ENCODE data around the gene ELF1.
"Not testable (repeated sequence)": the region's sequence is repeated elsewhere in the genome, so short reads cannot be mapped to it uniquely, and the experiment has no call there.

The ELF1 gene

DNA sequence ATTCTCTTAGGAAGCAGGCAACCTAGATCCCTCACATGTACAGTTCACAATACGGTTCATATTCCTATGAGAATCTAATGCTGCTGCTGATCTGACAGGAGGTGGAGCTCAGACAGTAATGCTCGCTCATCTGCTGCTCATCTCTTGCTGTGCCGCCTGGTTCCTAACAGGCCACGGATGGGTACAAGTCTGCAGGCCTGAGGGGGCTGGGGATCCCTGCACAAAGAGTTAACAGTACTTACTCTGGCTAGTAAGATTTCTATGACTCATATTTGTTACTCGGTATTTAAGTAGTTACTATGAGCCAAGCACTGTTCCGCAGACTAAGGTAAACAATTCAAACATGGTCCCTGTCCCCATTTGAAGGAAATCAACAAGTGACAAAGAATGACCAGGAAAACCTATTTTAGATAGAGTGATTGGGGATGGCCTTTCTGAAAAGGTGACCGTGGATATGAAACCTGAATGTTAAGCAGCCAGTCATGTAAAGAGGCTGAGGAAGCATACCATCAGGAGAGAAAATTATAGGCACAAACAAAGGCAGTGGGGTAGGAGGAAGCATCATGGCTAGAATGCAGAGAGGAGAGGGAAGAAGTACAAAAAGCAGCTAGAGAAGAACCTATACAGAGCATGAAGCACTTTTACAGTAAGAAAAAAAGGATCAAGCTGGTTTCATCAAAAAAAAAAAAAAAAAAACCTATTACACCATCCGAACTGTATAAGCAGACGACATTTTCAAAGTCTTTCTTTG is 21.6 kb upstream of the ELF1 start:
- no peak for DNase-seq

GRCh38 chr13:41039746-41040145 is 20.6 kb upstream of the ELF1 start:
- DNase-seq = no peak

- DNase-seq = not testable (repeated sequence)
These were observed 17.4 kb upstream of the ELF1 start for GRCh38 chr13:41036557-41036956.

DNA sequence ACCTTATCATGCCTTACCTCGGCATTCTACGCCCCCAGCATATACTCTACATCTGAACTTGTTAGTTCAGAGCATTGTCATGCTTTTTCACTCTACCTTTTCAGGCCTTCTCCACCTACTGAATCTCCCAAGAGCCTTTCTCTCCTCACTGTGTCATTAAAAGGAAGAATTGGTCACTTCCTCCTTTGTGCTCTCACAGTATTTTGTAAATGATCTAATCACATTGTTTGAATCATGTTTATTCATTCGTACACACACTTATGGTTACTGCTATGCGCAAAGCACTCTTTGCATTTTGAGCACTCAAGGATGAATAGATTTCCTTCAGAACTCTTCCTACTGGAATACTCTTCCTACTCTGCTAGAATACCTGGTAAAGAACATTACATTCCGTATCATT is 15.8 kb upstream of the ELF1 start:
- DNase-seq = no peak

- DNase-seq = no peak
These were observed 15.3 kb upstream of the ELF1 start for GRCh38 chr13:41034382-41034781.

DNA sequence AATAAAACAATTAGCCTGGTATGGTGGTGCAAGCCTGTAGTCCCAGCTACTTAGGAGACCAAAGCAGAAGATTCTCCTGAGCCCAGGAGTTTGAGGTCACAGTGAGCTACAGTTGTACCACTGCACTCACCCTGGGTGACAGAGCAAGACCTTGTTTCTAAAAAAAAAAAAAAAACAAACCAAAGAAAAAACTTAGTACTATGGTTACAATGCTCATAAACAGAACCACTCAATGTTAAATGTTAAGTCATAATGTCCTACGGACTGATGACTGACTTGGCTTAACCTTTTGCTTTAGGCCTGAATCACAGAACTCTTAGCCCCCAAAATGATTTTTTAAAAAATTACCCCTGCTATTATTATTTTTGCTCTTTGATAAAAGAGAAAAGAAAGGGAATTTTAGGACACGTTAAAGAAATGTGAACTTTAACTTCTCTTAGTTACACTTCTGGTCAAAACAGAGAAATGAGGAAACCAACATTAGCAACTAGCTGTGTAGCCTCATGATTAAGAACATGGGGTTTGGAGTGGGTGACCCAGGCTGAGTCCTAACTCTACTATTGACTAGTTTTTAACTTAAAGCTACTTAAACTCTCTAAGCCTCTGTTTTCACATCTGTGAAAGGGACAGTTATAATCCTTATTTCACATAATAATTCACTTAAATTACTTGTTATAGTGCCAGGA is 13.7 kb upstream of the ELF1 start:
- no peak for DNase-seq

GRCh38 chr13:41029629-41030028 is 10.5 kb upstream of the ELF1 start:
- DNase-seq = no peak

DNA sequence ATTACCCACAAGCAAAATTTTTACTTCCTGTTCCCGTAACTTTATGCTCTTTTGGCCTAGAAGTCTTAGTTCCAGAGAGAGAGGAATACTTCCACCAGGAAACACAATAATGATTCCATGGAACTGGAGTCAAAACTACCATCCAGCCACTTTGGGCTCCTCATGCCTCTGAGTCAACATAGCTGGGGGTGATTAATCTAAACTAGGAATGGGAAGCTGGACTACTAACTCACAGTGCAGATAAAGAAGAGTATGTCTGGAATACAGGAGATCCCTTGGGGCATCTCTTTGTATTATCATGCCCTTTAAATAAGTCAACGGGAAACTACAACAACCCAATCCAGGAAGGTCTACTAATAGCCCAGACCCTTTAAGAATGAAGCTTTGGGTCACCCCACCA is 8.9 kb upstream of the ELF1 start:
- no peak for DNase-seq

- DNase-seq = no peak
These were observed 7.7 kb upstream of the ELF1 start for GRCh38 chr13:41026788-41027187.

DNA sequence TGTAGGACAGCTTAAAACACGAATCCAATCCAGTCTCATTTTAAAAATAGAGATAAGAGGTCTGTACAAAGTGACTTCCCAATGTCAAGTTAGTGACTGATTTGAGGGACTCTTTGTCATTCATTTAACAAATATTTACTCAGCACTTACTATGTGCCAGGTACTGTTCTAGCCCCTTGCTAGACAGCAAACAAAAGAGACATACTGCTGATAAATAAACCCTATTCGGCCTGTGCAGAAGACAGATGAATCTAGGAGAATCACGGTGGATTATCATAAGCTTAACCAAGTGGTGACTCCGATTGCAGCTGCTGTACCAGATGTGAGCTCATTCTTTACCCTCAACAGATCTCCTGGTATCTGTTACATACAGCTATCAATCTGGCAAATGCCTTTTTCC is 6.4 kb upstream of the ELF1 start:
- DNase-seq = no peak

DNA sequence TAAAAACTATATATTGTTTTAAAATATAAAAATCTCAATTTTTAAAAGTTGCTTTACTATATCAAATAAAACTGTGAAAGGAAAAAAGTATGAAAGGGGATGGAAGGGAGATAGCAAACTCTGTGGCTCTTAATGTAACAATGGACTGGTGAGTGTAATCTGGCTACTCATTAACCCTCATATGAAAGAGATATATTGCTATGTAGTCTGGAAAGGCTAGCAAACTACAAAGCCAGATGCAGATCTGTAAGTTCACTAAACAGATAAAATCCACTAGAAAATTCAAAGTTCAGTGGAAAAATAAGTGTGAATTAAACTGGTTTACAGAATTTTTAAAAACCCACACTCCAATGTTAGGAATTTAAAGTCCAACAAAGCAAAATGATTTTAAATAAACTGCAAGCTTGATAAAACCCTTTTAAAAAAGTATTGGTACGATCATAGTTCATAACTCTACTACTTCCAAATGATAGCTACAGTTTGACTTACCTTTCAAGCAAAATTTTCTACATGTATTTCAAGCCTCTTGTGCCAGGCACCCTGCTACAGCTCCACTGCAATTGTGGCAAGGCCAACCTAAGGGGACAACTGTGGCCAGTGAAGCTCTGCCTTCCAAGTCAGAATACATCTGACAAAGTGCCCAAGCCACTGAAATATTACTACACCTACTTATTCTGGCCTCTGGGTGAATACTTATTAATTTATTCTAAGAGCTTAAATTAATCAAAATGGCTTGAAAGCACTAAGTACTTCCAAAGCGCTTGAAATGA is 647 bp upstream of the ELF1 start:
- no peak for DNase-seq

DNA sequence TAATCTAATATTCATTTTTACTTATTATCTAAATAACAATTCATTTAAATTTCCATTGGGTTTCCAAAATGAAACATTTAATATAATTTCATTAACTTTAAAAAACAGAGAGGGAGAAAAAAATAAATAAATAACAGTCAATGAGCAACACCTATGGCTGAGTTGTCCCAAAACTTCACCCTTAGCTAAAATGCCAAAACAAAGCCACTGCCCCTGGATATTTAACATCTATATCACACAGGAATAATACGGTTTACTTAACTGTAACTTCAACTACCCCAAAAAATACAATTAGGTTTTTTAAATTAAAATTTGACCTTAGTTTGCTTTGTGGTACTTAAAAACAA is 541 bp downstream of the ELF1 start:
- DNase-seq = no peak

GRCh38 chr13:41017817-41018601 is 1.1 kb downstream of the ELF1 start:
- peak; percentile 46 for DNase-seq

DNA sequence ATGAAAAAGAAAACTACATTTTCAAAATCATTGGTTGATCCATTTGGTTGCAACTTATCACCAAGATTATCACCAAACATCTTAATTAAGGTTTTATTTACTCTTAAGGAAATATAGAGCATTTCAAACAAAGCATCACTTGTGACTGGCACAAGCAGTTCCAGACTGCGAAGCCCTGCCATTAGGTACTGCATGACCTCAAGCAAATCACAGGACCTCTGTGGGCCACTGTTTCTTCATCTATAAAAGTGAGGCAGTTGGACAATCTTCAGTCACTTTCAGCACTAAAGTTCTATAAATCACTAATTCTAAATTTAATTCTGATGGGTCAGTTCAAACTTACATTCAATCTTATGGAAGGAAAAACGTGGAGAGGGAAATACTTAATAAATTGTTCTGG is 2.0 kb downstream of the ELF1 start:
- peak; percentile 49 for DNase-seq

DNA sequence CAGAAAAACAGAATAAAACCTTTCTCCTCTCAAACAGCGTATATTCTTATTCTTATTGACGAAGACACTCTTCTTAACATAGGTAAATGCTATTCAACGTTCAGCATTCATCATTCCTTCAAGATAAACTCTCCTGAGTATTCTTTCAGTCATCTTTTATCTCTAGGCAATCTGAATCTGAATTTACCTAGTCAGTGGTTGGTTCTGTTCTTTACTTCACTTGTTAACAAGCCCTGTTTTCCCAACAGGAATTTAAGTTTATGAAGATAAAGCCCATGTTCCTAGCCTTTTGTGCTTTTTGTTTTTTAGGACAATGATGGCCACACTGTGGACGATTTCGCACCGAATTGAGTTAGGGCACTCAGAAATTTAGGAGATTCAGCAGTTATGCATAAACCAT is 3.2 kb downstream of the ELF1 start:
- no peak for DNase-seq

DNA sequence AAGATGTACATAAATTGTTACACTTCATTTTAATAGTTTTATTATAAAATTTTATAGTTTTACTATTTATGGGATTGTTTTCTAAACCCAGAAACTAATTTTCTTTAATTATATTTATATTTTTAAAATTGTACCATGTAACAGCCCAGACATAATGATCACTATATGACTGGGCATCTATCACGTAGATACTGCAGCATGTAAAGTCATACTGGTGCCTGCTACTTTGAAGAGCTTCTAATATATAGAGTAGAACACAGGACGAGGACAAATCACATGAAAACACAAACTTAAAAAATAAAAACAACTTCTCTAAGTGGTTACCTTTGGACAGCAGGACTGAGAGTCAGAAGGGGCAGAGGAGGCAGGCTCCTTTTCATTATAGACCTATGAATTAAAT is 5.3 kb downstream of the ELF1 start:
- DNase-seq = peak; percentile 50

GRCh38 chr13:41012536-41012935 is 6.6 kb downstream of the ELF1 start:
- no peak for DNase-seq

DNA sequence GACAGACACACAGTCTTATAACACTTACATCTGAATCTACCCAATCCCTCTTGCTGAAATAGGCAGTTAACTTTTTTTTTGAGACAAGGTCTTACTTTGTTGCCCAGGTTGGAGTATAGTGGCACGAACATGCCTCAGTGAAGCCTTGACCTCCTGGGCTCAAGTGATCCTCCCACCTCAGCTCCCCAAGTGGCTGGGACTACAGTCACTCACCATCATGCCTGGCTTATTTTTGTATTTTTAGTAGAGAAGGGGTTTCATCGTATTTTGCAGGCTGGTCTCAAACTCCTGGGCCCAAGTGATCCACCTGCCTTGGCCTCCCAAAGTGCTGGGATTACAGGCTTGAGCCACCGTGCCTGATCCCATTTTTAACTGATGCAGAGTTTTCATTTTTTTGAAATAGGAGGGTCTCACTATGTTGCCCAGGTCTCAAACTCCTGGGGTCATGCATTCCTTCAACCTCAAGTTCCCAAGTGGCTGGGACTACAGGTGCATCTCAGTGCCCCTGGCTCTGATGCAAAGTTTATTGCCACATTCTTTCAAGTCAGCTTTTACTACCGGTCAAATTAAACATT is 7.6 kb downstream of the ELF1 start:
- no peak for DNase-seq

DNA sequence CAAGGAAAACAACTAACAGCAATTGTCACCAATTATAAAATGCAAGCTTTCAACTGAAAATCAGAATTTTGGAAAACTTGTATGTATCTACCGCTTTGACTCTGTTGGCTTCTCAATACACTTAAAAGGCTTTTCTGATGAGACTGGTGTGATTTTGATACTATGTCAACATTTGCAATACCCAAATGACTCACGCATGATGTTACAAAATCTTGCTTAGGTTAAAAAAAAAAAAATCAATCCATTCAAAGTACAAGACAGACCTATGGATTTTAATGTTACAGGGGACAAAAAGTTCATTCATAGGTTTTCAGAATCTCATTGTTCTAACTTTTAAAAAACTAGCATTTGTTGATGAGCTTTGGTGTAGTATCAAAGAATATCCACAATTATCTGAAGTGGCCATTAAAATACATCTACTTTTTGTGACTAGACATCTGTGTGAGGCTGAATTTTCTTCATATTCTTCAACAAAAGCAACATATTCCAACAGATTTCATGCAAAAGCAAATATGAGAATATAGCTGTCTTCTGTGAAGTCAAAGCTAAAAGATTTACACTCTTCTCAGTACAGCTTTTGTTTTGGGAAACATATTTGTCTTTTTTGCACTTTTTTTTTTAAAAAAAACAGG is 10.7 kb downstream of the ELF1 start:
- peak; percentile 78 for DNase-seq

DNA sequence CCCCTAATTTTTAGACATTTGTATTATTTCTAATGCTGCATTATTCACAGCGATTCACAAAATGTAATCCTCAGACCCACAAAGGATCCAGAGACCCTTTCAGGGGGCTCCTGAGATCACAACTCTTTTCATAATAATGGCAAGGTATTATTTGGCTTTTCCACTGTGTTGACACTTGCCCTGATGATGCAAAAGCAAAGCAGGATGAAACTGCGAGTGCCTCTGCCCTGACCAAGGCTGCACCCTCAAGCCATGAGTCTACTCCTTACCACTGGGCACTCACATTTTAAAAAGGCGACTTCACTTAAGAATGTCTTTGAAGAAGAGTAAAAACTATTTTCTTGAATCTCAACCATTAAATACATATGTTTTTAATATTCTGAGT is 11.4 kb downstream of the ELF1 start:
- DNase-seq = peak; percentile 68

DNA sequence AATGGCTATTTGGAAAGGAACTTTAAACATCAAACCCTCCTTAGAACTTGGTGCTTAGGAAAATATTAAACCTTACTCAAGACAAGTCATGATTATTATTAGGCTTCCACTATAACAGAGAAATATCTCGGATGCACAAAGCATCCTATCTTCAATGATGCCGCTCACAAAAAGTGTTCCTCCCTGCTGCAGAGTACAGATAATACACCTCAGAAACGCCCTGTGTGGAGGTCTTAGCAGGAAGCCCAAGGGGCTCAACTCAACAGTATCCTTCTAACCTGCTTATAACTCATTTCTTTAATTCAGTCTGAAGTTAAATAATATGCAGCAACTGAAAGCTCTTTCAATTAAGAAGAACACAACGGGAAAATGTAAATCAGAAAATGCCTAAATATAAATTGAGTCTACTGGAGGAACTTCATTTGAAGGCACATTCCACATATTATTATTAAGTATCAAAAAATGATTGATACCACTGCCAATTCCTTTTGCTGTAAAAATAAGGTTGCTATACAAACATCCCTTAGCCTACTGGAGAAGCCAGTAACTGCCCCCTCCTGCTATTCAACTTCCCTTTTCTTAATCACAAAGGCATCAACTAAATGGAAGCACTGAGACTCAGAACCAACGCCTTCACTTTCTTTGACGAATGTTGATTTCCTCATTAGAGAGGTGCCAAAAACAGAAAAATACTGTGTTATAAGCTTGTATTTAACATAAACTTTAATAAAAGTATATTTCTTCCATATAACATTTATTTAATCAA is 12.0 kb downstream of the ELF1 start:
- DNase-seq = no peak

- DNase-seq = no peak
These were observed 12.8 kb downstream of the ELF1 start for GRCh38 chr13:41006306-41006705.

Data from activated CD4-positive, alpha-beta T cell treated with anti-CD3 and anti-CD28 coated beads, Interleukin-2, Interleukin-6, amounts not matched to agents 100 ng/mL and 50 ng/mL, durations not matched to agents 16 hours and 8 hours (primary cell).